Activated CD8-positive, alpha-beta memory T cell treated with anti-CD3 and anti-CD28 coated beads for 4 hours (primary cell): ENCODE measurements around the gene SYT15.
"Not testable (repeated sequence)": the region's sequence is repeated elsewhere in the genome, so short reads cannot be mapped to it uniquely, and the experiment has no call there.

Experiments
- DNase-seq, 2 donors: peaks; one replicate each; pipeline ENCODE4 v3.0.0-alpha.2; 2020; ENCODE audit warnings: low read depth in 2 of 2

The SYT15 gene

DNA sequence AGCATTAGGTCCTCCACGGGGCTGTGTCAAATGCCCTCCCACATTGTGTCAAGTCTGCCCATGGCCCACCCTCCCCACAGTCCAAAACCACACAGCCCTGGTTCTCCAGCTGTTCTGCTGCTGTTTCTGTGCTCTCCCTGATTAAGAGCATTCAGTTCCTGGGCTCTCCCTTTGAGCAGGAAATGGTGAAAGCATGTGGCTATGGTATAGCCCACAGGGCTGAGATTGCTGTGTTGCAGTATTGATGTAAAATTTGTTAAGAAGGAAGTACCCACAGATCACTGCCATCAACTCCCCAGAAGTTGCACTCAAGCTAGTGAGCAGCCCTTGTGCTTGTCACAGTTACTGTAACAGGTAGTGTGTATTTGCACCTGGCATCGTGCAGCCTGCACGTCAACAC is 9.3 kb downstream of the SYT15 start:
- DNase-seq, result not testable (repeated sequence)

DNA sequence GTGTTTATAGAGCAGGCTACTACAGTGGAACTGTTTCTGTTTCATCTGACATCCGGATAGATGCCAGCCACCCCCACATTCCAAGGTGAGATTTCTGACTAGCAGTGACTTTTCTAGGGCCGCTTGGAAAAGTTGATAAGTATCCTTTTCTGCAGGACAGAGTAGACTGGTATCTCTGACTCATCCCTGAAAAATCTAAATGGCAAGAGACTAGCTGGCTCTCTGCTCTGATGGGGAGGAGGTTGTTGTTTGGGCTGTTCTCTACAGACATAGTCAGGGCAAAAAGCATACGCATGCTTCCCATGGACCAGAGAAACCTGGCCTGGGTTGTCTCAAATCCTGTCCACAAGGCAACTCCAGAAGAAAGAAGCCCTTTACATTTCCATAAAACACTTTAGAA is 10.7 kb downstream of the SYT15 start:
- not testable (repeated sequence) for DNase-seq

GRCh38 chr10:46591053-46591452 is 12.1 kb downstream of the SYT15 start:
- DNase-seq, result not testable (repeated sequence)

GRCh38 chr10:46593307-46593706 is 14.4 kb downstream of the SYT15 start:
- DNase-seq, result not testable (repeated sequence)

GRCh38 chr10:46594453-46595063 is 15.6 kb downstream of the SYT15 start:
- not testable (repeated sequence) for DNase-seq

DNA sequence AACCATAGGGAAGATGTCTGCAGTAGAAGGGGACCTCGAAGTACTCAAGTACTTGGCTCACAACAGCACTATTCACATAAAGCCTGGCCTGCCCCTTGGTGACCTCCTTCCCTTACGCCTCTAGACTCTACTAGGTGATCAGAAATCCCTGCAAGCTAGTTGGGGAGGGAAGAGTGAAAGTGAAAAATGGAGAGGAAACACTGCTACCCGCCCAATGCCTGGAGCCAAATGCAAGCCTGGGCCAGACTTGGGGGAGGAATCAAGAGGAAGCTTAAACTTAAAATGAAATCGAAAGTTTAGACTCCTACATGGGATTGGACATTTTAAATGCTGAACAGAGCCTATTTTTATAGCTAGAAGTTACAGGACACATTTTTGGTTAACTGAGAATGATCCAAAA is 17.6 kb downstream of the SYT15 start:
- not testable (repeated sequence) for DNase-seq

DNA sequence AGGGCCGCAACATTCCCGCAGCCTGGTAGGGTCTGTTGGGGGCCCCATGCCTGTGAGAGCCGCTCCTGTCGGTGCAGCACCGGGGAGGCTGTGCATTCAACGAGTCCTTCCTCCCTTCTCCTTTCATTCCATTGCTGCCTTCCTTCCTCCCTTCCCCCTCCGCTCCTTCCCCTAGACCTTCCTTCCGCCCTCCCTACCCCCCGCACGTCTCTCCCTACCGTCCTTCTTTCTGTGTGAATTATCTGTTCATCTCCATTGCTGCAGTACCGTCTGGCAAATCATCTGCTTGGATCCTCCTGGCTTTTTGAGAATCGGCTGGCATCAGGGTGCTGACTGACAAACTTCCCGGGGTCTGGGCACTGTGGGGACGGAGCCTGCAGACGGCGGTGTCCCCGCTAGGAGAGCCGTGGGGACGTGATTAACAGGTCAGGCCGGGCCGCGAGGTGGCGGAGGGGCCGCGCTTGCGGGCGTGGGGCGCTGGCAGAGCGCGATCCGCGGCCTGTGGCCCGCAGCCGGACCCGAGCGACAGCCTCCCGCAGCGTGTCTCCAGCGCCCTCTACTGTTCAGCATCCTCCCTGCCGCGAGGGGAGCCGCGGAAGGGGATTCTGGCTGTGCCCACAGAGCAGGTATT is 18.8 kb downstream of the SYT15 start:
- DNase-seq, result not testable (repeated sequence)

DNA sequence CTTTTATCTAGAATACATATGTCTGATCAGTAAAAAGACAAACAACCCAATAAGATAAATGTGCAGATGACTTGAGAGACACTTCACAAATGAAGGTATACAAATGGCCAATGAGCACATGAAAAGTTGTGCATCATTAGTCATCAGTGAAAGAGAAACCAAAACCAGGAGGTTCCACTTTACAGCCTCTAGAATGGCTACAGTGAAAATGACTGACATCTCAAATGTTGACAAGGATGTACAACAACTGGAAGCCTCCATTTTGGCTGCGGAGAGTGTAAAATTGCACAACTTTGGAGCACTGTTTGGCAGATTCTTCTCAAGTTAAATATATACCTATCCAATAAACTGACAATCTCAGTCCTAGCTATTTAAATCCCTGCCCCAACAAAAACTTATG is 21.6 kb downstream of the SYT15 start:
- DNase-seq, result not testable (repeated sequence)

GRCh38 chr10:46615540-46615939 is 36.6 kb downstream of the SYT15 start:
- DNase-seq, result not testable (repeated sequence)

- not testable (repeated sequence) for DNase-seq
Measured at GRCh38 chr10:46616227-46616626, 37.3 kb downstream of the SYT15 start.

DNA sequence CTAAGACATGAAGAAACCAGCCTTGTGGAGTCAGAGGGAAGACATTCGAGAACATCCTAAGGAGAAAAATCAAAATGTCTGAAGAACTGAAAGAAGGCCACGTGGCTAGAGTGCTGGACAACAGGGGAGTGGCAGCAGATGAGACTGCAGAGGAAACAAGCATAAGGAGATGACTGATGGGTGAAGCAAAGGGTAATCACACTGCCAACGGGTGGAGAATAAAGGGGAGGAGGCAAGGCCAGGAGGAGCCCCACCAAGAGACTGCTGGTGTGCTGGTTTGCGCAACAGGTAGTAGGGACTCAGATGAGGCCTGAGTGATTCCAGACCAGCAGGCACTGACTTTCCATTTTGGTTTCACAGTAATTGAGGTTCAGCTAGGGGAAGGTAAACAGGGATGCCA is 38.2 kb downstream of the SYT15 start:
- not testable (repeated sequence) for DNase-seq

DNA sequence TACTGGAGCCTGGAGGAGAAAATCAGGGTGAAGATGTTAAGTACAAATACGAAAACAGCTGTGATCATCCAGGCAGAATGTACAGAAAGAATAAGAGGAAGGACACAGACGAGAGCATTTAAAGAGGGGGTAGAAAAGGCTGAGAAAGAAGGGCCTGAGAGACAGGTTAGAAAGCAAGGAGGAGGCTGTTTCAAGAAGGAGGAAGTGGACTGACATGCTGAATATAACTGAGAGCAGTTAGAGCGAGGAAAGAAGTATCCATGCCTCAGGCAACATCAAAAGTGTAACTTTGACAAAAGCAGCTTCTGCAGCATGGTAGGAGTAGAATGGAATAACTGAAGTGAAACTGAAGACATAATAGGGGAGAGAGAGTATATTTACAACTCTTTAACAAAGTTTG is 39.0 kb downstream of the SYT15 start:
- not testable (repeated sequence) for DNase-seq

DNA sequence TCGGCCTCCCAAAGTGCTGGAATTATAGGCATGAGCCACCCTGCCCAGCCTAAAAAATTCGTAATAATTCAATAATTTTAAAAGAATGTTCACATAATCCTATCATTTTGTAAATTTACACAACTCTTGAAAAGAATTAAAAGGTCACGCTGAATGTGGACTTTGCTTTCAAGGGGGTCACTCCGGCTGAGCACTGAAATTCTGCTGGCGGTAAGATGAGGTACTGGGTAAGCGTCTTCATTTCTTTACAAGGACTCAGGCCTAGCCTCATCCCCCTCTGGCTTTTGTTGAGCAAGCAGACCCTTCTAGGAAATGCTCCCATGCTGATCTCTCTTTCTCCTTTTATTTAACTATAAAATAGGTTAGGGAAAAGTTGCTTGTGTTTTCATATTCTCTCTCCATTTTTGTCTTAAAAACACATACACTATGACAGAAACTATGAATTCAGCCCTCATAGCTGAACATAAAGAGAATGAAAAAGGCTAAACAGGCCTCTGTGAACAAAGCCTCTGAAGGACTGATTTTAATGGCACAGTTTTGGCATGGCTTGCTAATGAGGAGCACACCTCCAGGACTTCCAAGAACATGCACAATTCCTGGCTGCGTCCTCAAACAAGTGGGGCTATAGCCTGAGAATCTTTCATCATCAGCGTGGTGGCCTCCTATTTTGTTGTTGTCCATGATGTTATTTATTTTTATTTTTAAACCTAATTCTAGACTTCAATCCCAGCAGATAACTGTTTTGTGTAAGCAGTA is 45.1 kb downstream of the SYT15 start:
- not testable (repeated sequence) for DNase-seq

GRCh38 chr10:46629805-46630204 is 50.9 kb downstream of the SYT15 start:
- not testable (repeated sequence) for DNase-seq

DNA sequence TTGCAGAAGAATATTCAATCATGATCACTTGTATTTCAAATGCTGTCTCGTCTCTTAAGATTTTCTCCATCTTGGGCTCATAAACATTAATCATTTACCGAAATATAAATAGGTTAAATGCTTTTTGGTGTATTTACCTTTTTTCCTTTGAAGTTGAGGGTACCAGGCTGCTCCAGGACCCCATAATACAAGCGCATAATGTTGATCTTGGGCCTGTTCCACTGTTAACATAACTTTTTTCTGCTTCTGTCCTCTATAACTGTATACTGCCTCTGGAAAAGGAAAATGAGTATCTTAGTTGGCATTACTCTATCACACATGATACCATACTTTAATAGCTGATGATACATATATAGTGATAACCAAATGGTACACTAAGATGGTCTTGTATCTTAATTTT is 51.9 kb downstream of the SYT15 start:
- not testable (repeated sequence) for DNase-seq

- DNase-seq, result not testable (repeated sequence)
Measured at GRCh38 chr10:46631683-46632082, 52.8 kb downstream of the SYT15 start.

GRCh38 chr10:46634698-46635097 is 55.8 kb downstream of the SYT15 start:
- not testable (repeated sequence) for DNase-seq

- not testable (repeated sequence) for DNase-seq
Measured at GRCh38 chr10:46635364-46635959, 56.5 kb downstream of the SYT15 start.

DNA sequence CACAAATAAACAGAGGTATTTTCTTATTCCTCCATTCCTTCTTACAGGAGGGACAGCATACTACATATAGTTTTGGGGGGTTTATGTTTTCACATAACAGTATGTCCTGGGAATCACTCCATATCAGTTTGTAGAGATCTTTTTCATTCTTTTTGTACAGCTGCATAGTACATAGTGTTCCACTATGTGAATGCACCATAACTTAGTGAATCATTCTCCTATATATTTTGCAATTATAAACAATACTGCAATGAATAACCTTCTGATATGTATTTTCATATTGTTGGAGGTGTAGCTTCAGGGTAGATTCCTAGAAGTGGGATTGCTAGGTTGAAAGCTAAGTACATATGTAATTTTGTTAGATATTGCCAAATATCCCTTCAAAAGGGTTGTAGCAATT is 61.1 kb downstream of the SYT15 start:
- DNase-seq, result not testable (repeated sequence)
